ENCODE measurements around the gene ARHGEF16. TPM values are rescaled to one million over a fixed set of nuclear protein-coding genes. Genes with fewer than 3 reads are reported as not detected.

ARHGEF16 gene
- total RNA-seq, 1 experiment from 2014 or later, result not detected

- no peaks in the 10 kb centered on the region for H3K79me2 ChIP-seq (ENCODE audit: low read length)
- H3K4me1 ChIP-seq (ENCODE audit: low read length), result no peaks in the 10 kb centered on the region
- no peaks in the 10 kb centered on the region for H3K9me2 ChIP-seq (replicated peaks; ENCODE audit: insufficient read depth, low read length)
- no peaks in the 10 kb centered on the region for H3K36me3 ChIP-seq (ENCODE audit: insufficient read depth, low read length)
- H3K4me2 ChIP-seq (ENCODE audit: low read depth, low read length, poor library complexity, severe bottlenecking), result no peak overlapping the region
- no peaks in the 10 kb centered on the region for H4K20me1 ChIP-seq (ENCODE audit: insufficient read depth, low read depth, low read length)
- H2AFZ ChIP-seq (ENCODE audit: low read length), result no peak overlapping the region
- no peak for DNase-seq
- H3K4me3 ChIP-seq (ENCODE audit: low read length), result no peak overlapping the region
- no peak overlapping the region for H3K9ac ChIP-seq (ENCODE audit: low read length)
- H3K27ac ChIP-seq (ENCODE audit: low read length), result no peak overlapping the region
- peaks cover 10% of the 10 kb centered on the region; the same call in 1 of the 2 replicates for H3K9me3 ChIP-seq (ENCODE audit: low read length)
- H3K27me3 ChIP-seq (ENCODE audit: low read length), result no peaks in the 10 kb centered on the region
Measured at GRCh38 chr1:3418600-3418999, 35.9 kb upstream of the ARHGEF16 start.

GRCh38 chr1:3419415-3420204 lies 34.9 kb upstream of the ARHGEF16 start:
- Histone ChIP-seq H3K9me3 (ENCODE audit: low read length) (peaks cover 10% of the 10 kb centered on the region; the same call in 1 of the 2 replicates), H3K4me3 (ENCODE audit: low read length) (no peak overlapping the region), H3K36me3 (ENCODE audit: insufficient read depth, low read length) (no peaks in the 10 kb centered on the region), H4K20me1 (ENCODE audit: insufficient read depth, low read depth, low read length) (no peaks in the 10 kb centered on the region), H3K27ac (ENCODE audit: low read length) (no peak overlapping the region), H3K4me1 (ENCODE audit: low read length) (no peaks in the 10 kb centered on the region), H3K9me2 (replicated peaks; ENCODE audit: insufficient read depth, low read length) (no peaks in the 10 kb centered on the region), H3K9ac (ENCODE audit: low read length) (no peak overlapping the region), H3K27me3 (ENCODE audit: low read length) (no peaks in the 10 kb centered on the region), H3K79me2 (ENCODE audit: low read length) (no peaks in the 10 kb centered on the region), H3K4me2 (ENCODE audit: low read depth, low read length, poor library complexity, severe bottlenecking) (no peak overlapping the region), H2AFZ (ENCODE audit: low read length) (no peak overlapping the region)
- DNase-seq, result no peak

DNA sequence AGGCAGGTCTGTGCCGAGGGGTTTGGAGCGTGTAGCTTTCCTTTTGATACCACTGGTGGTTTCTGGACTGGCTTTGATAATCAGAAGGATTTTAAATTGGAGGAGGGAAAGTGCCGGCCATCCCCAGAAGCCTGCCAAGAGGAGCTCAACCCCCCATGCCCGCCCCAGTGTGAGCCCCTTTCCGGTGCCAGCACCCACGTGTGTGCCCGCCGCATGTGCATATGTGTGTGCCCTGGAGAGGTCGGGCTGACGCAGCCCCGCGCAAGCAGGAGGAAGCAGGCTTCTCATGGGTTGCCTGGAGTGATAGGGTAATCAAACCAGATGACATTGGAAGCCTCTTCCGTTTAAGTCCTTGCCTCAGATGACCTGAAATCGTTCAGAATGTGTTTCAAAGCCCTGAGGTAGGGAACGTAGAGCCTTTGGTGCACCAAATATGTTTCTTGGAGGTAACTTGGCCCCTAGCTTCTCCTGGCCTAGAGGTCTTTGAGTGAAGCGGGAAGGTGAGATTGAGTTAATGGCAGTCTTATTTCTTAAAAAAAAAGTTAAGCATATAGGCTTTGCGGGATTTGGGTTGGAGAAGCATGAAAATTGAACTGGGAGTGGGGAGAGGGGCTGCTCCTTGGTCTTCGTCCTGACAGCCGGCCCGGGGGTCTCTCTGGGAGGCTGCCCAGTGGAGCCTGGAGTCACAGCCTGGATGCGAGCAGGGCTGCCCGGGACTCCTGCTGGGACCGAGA lies 34.1 kb upstream of the ARHGEF16 start:
- H3K4me2 ChIP-seq (ENCODE audit: low read depth, low read length, poor library complexity, severe bottlenecking), result no peak overlapping the region
- no peaks in the 10 kb centered on the region for H3K9me2 ChIP-seq (replicated peaks; ENCODE audit: insufficient read depth, low read length)
- H3K9me3 ChIP-seq (ENCODE audit: low read length), result peaks cover 10% of the 10 kb centered on the region; the same call in 1 of the 2 replicates
- no peak for DNase-seq
- no peak overlapping the region for H3K4me3 ChIP-seq (ENCODE audit: low read length)
- H3K36me3 ChIP-seq (ENCODE audit: insufficient read depth, low read length), result no peaks in the 10 kb centered on the region
- H3K4me1 ChIP-seq (ENCODE audit: low read length), result no peaks in the 10 kb centered on the region
- H3K79me2 ChIP-seq (ENCODE audit: low read length), result no peaks in the 10 kb centered on the region
- H2AFZ ChIP-seq (ENCODE audit: low read length), result no peak overlapping the region
- H3K27ac ChIP-seq (ENCODE audit: low read length), result no peak overlapping the region
- no peaks in the 10 kb centered on the region for H3K27me3 ChIP-seq (ENCODE audit: low read length)
- H4K20me1 ChIP-seq (ENCODE audit: insufficient read depth, low read depth, low read length), result no peaks in the 10 kb centered on the region
- H3K9ac ChIP-seq (ENCODE audit: low read length), result no peak overlapping the region

GRCh38 chr1:3422638-3423037 lies 31.8 kb upstream of the ARHGEF16 start:
- no peak overlapping the region for H3K4me3 ChIP-seq (ENCODE audit: low read length)
- no peak overlapping the region for H2AFZ ChIP-seq (ENCODE audit: low read length)
- H3K9me2 ChIP-seq (replicated peaks; ENCODE audit: insufficient read depth, low read length), result no peaks in the 10 kb centered on the region
- H3K79me2 ChIP-seq (ENCODE audit: low read length), result no peaks in the 10 kb centered on the region
- H3K4me1 ChIP-seq (ENCODE audit: low read length), result no peaks in the 10 kb centered on the region
- H3K27me3 ChIP-seq (ENCODE audit: low read length), result no peaks in the 10 kb centered on the region
- H3K4me2 ChIP-seq (ENCODE audit: low read depth, low read length, poor library complexity, severe bottlenecking), result no peak overlapping the region
- no peaks in the 10 kb centered on the region for H4K20me1 ChIP-seq (ENCODE audit: insufficient read depth, low read depth, low read length)
- no peak for DNase-seq
- no peak overlapping the region for H3K27ac ChIP-seq (ENCODE audit: low read length)
- H3K9me3 ChIP-seq (ENCODE audit: low read length), result no peaks in the 10 kb centered on the region
- H3K36me3 ChIP-seq (ENCODE audit: insufficient read depth, low read length), result no peaks in the 10 kb centered on the region
- no peak overlapping the region for H3K9ac ChIP-seq (ENCODE audit: low read length)

- H3K4me3 ChIP-seq (ENCODE audit: low read length), result no peak overlapping the region
- DNase-seq, result no peak
- no peak overlapping the region for H3K9ac ChIP-seq (ENCODE audit: low read length)
- no peaks in the 10 kb centered on the region for H3K9me2 ChIP-seq (replicated peaks; ENCODE audit: insufficient read depth, low read length)
- no peaks in the 10 kb centered on the region for H3K27me3 ChIP-seq (ENCODE audit: low read length)
- no peaks in the 10 kb centered on the region for H3K79me2 ChIP-seq (ENCODE audit: low read length)
- no peak overlapping the region for H2AFZ ChIP-seq (ENCODE audit: low read length)
- H3K9me3 ChIP-seq (ENCODE audit: low read length), result no peaks in the 10 kb centered on the region
- no peak overlapping the region for H3K4me2 ChIP-seq (ENCODE audit: low read depth, low read length, poor library complexity, severe bottlenecking)
- H3K27ac ChIP-seq (ENCODE audit: low read length), result no peak overlapping the region
- H4K20me1 ChIP-seq (ENCODE audit: insufficient read depth, low read depth, low read length), result no peaks in the 10 kb centered on the region
- no peaks in the 10 kb centered on the region for H3K36me3 ChIP-seq (ENCODE audit: insufficient read depth, low read length)
- no peaks in the 10 kb centered on the region for H3K4me1 ChIP-seq (ENCODE audit: low read length)
Measured at GRCh38 chr1:3423245-3423829, 31.1 kb upstream of the ARHGEF16 start.

- Histone ChIP-seq H4K20me1 (ENCODE audit: insufficient read depth, low read depth, low read length) (no peaks in the 10 kb centered on the region), H2AFZ (ENCODE audit: low read length) (no peak overlapping the region), H3K4me2 (ENCODE audit: low read depth, low read length, poor library complexity, severe bottlenecking) (no peak overlapping the region), H3K4me3 (ENCODE audit: low read length) (no peak overlapping the region), H3K9me2 (replicated peaks; ENCODE audit: insufficient read depth, low read length) (no peaks in the 10 kb centered on the region), H3K4me1 (ENCODE audit: low read length) (no peaks in the 10 kb centered on the region), H3K9me3 (ENCODE audit: low read length) (no peaks in the 10 kb centered on the region), H3K27me3 (ENCODE audit: low read length) (no peaks in the 10 kb centered on the region), H3K27ac (ENCODE audit: low read length) (no peak overlapping the region), H3K79me2 (ENCODE audit: low read length) (no peaks in the 10 kb centered on the region), H3K9ac (ENCODE audit: low read length) (no peak overlapping the region), H3K36me3 (ENCODE audit: insufficient read depth, low read length) (no peaks in the 10 kb centered on the region)
- DNase-seq, result no peak
Measured at GRCh38 chr1:3423896-3424611, 30.4 kb upstream of the ARHGEF16 start.

DNA sequence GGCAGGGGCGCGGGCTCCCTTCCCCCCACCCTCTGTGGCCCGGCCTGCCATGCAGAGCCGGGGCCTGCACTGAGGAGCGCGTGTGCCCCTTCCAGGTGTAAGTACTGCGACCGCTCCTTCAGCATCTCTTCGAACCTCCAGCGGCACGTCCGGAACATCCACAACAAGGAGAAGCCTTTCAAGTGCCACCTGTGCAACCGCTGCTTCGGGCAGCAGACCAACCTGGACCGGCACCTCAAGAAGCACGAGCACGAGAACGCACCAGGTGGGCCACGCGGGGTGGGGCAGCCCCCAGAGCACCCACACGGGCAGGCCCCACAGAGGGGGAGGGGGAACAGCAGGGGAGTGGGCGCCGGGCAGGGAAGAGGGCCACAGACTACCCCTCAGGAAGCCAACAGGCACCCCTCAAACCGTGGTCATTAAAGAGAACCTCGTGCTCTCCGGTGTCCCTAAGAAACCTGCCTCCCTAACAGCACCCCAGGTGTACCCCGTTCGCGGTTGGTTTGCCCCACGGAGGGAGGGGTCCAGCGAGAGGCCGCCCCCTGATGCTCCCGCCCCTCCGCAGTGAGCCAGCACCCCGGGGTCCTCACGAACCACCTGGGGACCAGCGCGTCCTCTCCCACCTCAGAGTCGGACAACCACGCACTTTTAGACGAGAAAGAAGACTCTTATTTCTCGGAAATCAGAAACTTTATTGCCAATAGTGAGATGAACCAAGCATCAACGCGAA lies 28.8 kb upstream of the ARHGEF16 start:
- Histone ChIP-seq H3K27me3 (ENCODE audit: low read length) (no peaks in the 10 kb centered on the region), H3K79me2 (ENCODE audit: low read length) (no peaks in the 10 kb centered on the region), H3K27ac (ENCODE audit: low read length) (no peak overlapping the region), H3K9me2 (replicated peaks; ENCODE audit: insufficient read depth, low read length) (no peaks in the 10 kb centered on the region), H3K9ac (ENCODE audit: low read length) (no peak overlapping the region), H3K36me3 (ENCODE audit: insufficient read depth, low read length) (no peaks in the 10 kb centered on the region), H3K4me2 (ENCODE audit: low read depth, low read length, poor library complexity, severe bottlenecking) (no peak overlapping the region), H3K4me1 (ENCODE audit: low read length) (no peaks in the 10 kb centered on the region), H3K4me3 (ENCODE audit: low read length) (no peak overlapping the region), H4K20me1 (ENCODE audit: insufficient read depth, low read depth, low read length) (no peaks in the 10 kb centered on the region), H3K9me3 (ENCODE audit: low read length) (no peaks in the 10 kb centered on the region), H2AFZ (ENCODE audit: low read length) (no peak overlapping the region)
- no peak for DNase-seq

All from Karpas-422 (cell line).